Neural cell (in vitro differentiated cells): ENCODE results near the gene CLDN22. TPM values are rescaled to one million over a fixed set of nuclear protein-coding genes. Genes with fewer than 3 reads are reported as not detected.

Experiments used
- H2AFZ ChIP-seq: fragments of 200-600, 300-800 bp; sonication (generic), shearing (Covaris generic); 2 replicates; pipeline ENCODE4 v1.6.0; 2014; ENCODE audit warnings: low read depth, mild to moderate bottlenecking, antibody characterized with exemption, low read length, moderate library complexity
- H3F3A ChIP-seq: fragments of 200-600 bp; shearing (Covaris generic); 2 replicates; pipeline ENCODE4 v1.6.1; 2016; ENCODE audit warnings: mild to moderate bottlenecking, moderate library complexity, mixed read lengths, antibody characterized with exemption, low read length; ENCODE audit not compliant: insufficient read depth, poor library complexity, severe bottlenecking
- H3K27ac ChIP-seq: fragments of 200-600, 300-800 bp; sonication (generic), shearing (Covaris generic); 2 replicates; pipeline ENCODE4 v1.5.1; 2014; ENCODE audit warnings: mild to moderate bottlenecking, low read length, moderate library complexity
- H3K27me3 ChIP-seq: fragments of 300-800, 200-600 bp; sonication (generic), shearing (Covaris generic); 2 replicates; pipeline ENCODE4 v1.6.0; 2014; ENCODE audit warnings: mild to moderate bottlenecking, low read depth, low read length, moderate library complexity; ENCODE audit not compliant: insufficient read depth
- H3K36me3 ChIP-seq: fragments of 300-800, 200-600 bp; sonication (generic), shearing (Covaris generic); 2 replicates; pipeline ENCODE4 v1.5.1; 2014; ENCODE audit warnings: mild to moderate bottlenecking, antibody characterized with exemption, low read length, moderate library complexity; ENCODE audit not compliant: insufficient read depth
- H3K4me2 ChIP-seq: fragments of 300-800, 200-600 bp; sonication (generic), shearing (Covaris generic); 2 replicates; pipeline ENCODE4 v1.6.0; 2014; ENCODE audit warnings: mild to moderate bottlenecking, low read length
- H3K4me3 ChIP-seq: fragments of 300-800, 200-600 bp; sonication (generic), shearing (Covaris generic); 2 replicates; pipeline ENCODE4 v1.5.1; 2014; ENCODE audit warnings: mild to moderate bottlenecking, low read length, moderate library complexity
- H3K79me2 ChIP-seq: fragments of 200-600 bp; shearing (Covaris generic); replicated peaks from 2 replicates; pipeline ENCODE4 v1.6.0; 2014; ENCODE audit warnings: mild to moderate bottlenecking, low read length, moderate library complexity; ENCODE audit not compliant: insufficient read depth
- H3K9ac ChIP-seq: fragments of 300-800, 200-600 bp; sonication (generic), shearing (Covaris generic); 2 replicates; pipeline ENCODE4 v1.6.1; 2016; ENCODE audit warnings: mild to moderate bottlenecking, low read length, mixed read lengths
- H3K9me2 ChIP-seq: fragments of 200-600 bp; shearing (Covaris generic); 2 replicates; pipeline ENCODE4 v1.6.1; 2016; ENCODE audit warnings: mild to moderate bottlenecking, low read length, mixed read lengths; ENCODE audit not compliant: insufficient read depth
- H3K9me3 ChIP-seq: fragments of 200-600, 300-800 bp; sonication (generic), shearing (Covaris generic); 2 replicates; pipeline ENCODE4 v1.6.1; 2016; ENCODE audit warnings: mild to moderate bottlenecking, mixed run types, low read length, moderate library complexity, mixed read lengths
- H4K20me1 ChIP-seq: fragments of 200-600 bp; shearing (Covaris generic); 2 replicates; pipeline ENCODE4 v1.6.1; 2016; ENCODE audit warnings: mild to moderate bottlenecking, mixed run types; ENCODE audit not compliant: insufficient read depth
- CTCF ChIP-seq: fragments of 450-650 bp; IDR thresholded peaks from 2 replicates; pipeline ENCODE4 v1.5.1; 2014; ENCODE audit warnings: antibody characterized with exemption, mild to moderate bottlenecking, moderate library complexity; ENCODE audit not compliant: poor library complexity, severe bottlenecking
- EP300 ChIP-seq: fragments of 450-650 bp; conservative IDR thresholded peaks from 2 replicates; pipeline ENCODE4 v1.6.1; 2014; ENCODE audit warnings: antibody characterized with exemption, mild to moderate bottlenecking, moderate library complexity; ENCODE audit not compliant: poor library complexity, severe bottlenecking
- EZH2 ChIP-seq: fragments of 200-600, 300-800 bp; shearing (Covaris generic), sonication (generic); IDR thresholded peaks from 2 replicates; pipeline ENCODE4 v1.6.1; 2014; ENCODE audit warnings: antibody characterized with exemption, low read length, borderline replicate concordance, mild to moderate bottlenecking; ENCODE audit not compliant: insufficient read depth, poor library complexity, severe bottlenecking
- MXI1 ChIP-seq: fragments of 450-650 bp; conservative IDR thresholded peaks from 2 replicates; pipeline ENCODE4 v1.6.1; 2014; ENCODE audit warnings: antibody characterized with exemption, mild to moderate bottlenecking; ENCODE audit not compliant: poor library complexity, severe bottlenecking
- POLR2AphosphoS5 ChIP-seq: IDR thresholded peaks from 2 replicates; pipeline ENCODE4 v1.6.1; 2012
- RAD21 ChIP-seq: fragments of 450-650 bp; conservative IDR thresholded peaks from 2 replicates; pipeline ENCODE4 v1.6.1; 2014; ENCODE audit warnings: antibody characterized with exemption, mild to moderate bottlenecking, moderate library complexity
- REST ChIP-seq: IDR thresholded peaks from 2 replicates; pipeline ENCODE4 v1.6.1; 2012; ENCODE audit warnings: borderline replicate concordance
- SMC3 ChIP-seq: fragments of 450-650 bp; conservative IDR thresholded peaks from 2 replicates; pipeline ENCODE4 v1.6.1; 2014; ENCODE audit warnings: antibody characterized with exemption, mild to moderate bottlenecking, moderate library complexity; ENCODE audit not compliant: poor library complexity
- TAF1 ChIP-seq: IDR thresholded peaks from 2 replicates; pipeline ENCODE4 v1.6.1; 2012; ENCODE audit warnings: low read depth
- polyA plus RNA-seq: library from polyadenylated mRNA; depleted of rRNA; stranded (reverse); fragments of >200 nt; gene quantifications from 2 replicates; pipeline ENCODE4 v1.2.3, GENCODE V29; 2014

CLDN22 gene
- polyA plus RNA-seq, 1 donor from 2014 or later = not detected

- Histone ChIP-seq H3K27ac (no peak overlapping the region), H3K9me2 (no peaks in the 10 kb centered on the region), H3K27me3 (no peaks in the 10 kb centered on the region), H3K9ac (no peak overlapping the region), H3K4me2 (no peak overlapping the region), H3K4me3 (no peak overlapping the region), H3K9me3 (no peaks in the 10 kb centered on the region), H3F3A (no peaks in the 10 kb centered on the region), H4K20me1 (no peaks in the 10 kb centered on the region), H2AFZ (no peak overlapping the region), H3K36me3 (no peaks in the 10 kb centered on the region), H3K79me2 (no peaks in the 10 kb centered on the region)
- TF ChIP-seq POLR2AphosphoS5 (no peak), RAD21 (no peak), EZH2 (no peak)
Observed at GRCh38 chr4:183350317-183351071, 30.4 kb upstream of the CLDN22 start.

GRCh38 chr4:183349673-183350072 lies 29.6 kb upstream of the CLDN22 start:
- H3K27ac ChIP-seq = no peak overlapping the region
- no peaks in the 10 kb centered on the region for H3K9me2 ChIP-seq
- H3K4me3 ChIP-seq = no peak overlapping the region
- no peaks in the 10 kb centered on the region for H3K9me3 ChIP-seq
- H4K20me1 ChIP-seq = no peaks in the 10 kb centered on the region
- no peaks in the 10 kb centered on the region for H3F3A ChIP-seq
- no peak overlapping the region for H3K4me2 ChIP-seq
- H3K27me3 ChIP-seq = no peaks in the 10 kb centered on the region
- H3K79me2 ChIP-seq = no peaks in the 10 kb centered on the region
- no peak overlapping the region for H2AFZ ChIP-seq
- no peak overlapping the region for H3K9ac ChIP-seq
- no peaks in the 10 kb centered on the region for H3K36me3 ChIP-seq
- no peak for TF ChIP-seq POLR2AphosphoS5
- TF ChIP-seq CTCF = no peak
- TF ChIP-seq EZH2 = no peak
- no peak for TF ChIP-seq TAF1
- no peak for TF ChIP-seq MXI1
- TF ChIP-seq SMC3 = no peak
- no peak for TF ChIP-seq REST
- no peak for TF ChIP-seq RAD21
- no peak for TF ChIP-seq EP300
